AG10803 (cell line): ENCODE results near the gene SLC17A9.

Experiments
- DNase-seq: peaks from one replicate; pipeline ENCODE4 v3.0.0; 2010; ENCODE audit warnings: low read depth
- H3K4me3 ChIP-seq: 2 replicates; pipeline ENCODE4 v1.5.1; 2011; ENCODE audit warnings: mild to moderate bottlenecking, low read length, control low read depth
- CTCF ChIP-seq: conservative IDR thresholded peaks from 2 replicates; pipeline ENCODE4 v1.5.1; 2011; ENCODE audit warnings: mild to moderate bottlenecking, low read length, control low read depth, inconsistent platforms

SLC17A9 gene

DNA sequence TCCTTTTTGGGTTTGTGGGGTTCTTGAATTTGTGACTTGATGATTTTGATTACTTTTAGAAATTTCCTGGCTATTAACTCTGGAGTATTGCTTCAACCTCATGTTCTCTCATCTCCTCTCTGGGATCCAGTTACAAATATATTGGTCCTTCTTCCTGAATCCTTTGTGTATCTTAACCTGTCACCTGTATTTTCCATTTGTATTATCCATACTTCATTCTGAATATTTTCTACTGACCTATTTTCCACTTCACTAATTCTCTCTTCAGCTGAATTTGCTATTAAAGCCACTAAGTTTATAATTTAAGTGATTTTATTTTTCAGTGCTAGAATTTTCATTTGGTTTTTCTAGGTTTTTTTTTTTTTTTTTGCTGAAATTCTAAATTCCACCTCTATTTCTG, 60.7 kb downstream of the SLC17A9 start:
- DNase-seq = no peak
- no peak for TF ChIP-seq CTCF
- H3K4me3 ChIP-seq = no peak overlapping the region

DNA sequence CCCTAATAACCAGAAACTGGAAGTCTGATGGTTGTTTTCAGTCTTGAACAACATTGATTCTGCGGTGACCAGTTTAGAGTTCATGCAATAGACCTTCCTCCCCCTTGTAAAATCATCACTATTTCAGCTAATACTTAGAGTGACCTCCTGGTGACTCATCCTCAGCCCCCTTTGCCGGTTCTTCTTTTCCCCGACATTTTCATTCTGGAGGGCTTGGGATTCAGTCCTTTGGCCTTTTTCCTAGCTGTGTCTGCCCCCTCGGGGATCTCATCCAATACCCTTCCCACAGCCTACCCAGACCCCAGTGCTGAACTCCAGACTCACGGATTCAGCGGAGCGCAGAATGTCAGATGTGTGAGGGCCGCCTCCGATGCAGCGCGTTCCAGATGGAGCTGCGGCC, 61.8 kb downstream of the SLC17A9 start:
- TF ChIP-seq CTCF = no peak
- no peak overlapping the region for H3K4me3 ChIP-seq

DNA sequence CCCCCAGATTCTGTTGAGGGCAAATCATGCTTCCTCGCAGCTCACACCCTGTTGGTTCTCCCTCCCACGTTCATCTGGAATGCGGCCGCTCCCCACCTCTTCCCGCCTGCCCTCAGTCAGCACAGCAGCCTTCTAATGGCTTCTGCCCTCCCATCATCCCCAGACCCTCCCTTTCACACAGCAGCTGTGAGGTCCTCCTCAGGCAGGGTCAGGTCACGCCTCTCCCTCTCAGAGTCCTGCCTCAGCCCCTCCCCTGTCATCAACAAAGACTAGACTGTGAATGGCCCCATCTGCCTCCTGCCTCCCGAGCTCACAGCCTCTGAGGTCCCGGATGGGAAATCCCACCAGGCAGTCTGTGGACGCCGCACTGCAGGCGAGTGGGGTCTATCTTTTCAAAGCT, 62.2 kb downstream of the SLC17A9 start:
- TF ChIP-seq CTCF = no peak
- DNase-seq = no peak
- H3K4me3 ChIP-seq = no peak overlapping the region

More for the DNA sequence above, 61.8 kb downstream of the SLC17A9 start:
- DNase-seq = no peak

DNA sequence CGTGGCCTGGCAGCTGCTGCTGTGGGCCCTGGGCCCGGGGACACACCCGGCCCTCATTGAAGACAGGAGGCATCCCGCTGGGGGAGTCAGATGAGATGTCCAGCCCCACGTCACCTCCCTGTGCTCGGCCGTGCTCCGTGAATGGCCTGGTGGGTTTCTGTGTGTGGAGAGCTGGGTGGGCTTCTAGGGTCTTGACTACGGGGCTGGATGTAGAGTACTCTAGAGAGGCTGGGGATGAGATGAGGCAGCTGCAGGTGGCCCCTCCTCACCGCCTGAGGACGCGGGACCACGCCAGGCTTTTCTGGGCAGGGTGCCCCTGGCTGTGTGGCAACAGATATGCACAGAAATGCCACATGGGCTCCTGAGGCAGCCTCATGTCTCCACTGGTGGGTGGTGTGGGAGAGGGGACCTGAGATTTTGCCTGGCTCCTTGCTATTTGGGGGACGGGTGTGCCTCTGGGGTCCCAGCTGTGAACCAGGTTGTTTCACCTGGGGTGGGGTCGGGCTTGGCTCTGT, 62.7 kb downstream of the SLC17A9 start:
- no peak for DNase-seq
- no peak overlapping the region for H3K4me3 ChIP-seq
- TF ChIP-seq CTCF = no peak

DNA sequence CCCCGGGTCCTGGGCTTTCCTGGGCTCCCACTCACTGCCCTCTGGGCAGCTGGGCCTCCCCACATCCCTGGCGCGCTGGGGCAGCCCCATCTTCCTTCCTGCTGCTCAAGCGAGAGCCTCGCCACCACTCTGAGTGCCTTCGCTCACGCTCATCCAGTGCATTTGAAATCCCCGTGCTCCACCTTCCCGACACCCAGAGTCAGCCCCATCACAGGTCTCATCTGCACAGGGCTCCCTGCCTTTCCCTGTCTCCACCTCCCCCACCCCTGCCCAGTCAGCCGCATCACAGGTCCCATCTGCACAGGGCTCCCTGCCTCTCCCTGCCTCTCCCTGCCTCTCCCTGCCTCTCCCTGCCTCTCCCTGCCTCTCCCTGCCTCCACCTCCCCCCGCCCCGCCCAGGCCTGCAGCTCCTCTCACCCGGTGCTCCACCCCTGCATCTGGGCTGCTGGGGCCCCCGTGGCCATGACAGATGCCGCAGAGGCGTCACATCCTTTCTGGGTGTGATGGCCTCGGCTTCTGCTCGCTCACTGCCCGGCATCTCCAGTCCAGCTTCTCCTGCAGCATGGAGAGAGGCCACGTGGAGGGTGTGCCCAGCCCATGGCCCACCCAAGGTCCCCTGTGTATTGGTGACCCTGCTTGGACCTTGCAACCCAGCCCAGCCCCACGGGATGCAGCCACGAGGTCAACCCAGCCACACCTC, 63.3 kb downstream of the SLC17A9 start:
- DNase-seq = no peak
- TF ChIP-seq CTCF = no peak
- no peak overlapping the region for H3K4me3 ChIP-seq

DNA sequence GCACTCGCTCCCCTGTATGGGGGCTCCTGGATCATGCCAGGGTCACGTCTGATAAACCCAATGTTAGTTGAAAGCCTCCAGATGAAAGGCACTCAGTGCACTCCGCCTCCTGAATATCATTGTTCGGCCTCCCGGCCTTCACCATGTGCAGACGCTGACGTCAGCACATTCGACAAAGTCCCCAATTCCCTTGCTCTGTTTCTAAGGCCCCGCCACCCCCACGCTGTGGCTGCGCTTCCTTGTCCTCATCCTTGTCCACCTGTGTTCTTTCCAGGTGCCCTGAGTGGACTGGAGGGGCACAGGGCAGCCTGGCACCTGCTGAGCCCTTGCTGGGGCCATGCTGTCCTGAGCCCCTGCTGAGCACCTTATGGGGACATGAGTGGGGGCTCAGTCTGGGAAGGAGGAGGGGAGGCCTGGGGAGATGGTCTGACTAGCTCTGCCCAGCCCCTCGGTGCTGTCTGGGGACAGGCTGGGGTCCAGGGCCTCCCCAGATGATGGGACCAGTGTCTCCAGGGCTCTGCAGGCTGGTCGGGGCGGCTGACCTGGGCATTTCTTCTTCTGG, 64.1 kb downstream of the SLC17A9 start:
- TF ChIP-seq CTCF = no peak
- H3K4me3 ChIP-seq = no peak overlapping the region
- no peak for DNase-seq
